Endothelial cell of hepatic sinusoid (primary cell): Measurements from ENCODE around the gene ITCH.
"Not testable (repeated sequence)": the region's sequence is repeated elsewhere in the genome, so short reads cannot be mapped to it uniquely, and the experiment has no call there.

Experiments used
- in situ Hi-C: cut with HindIII; loops from 2 replicates; pipeline ENCODE4 v1.10.0; 2017; ENCODE audit warnings: low sequenced_read_pairs

The ITCH gene

GRCh38 chr20:34405942-34406341 is 42.9 kb downstream of the ITCH start:
- in situ Hi-C loops = not testable (repeated sequence)

- in situ Hi-C loops = no loop called here
These were observed 44.9 kb downstream of the ITCH start for GRCh38 chr20:34407962-34408474.

GRCh38 chr20:34410336-34410735 is 47.3 kb downstream of the ITCH start:
- in situ Hi-C loops = no loop called here

- in situ Hi-C loops = no loop called here
These were observed 49.4 kb downstream of the ITCH start for GRCh38 chr20:34412453-34412852.

- in situ Hi-C loops = not testable (repeated sequence)
These were observed 51.5 kb downstream of the ITCH start for GRCh38 chr20:34414525-34414924.

- in situ Hi-C loops = no loop called here
These were observed 52.0 kb downstream of the ITCH start for GRCh38 chr20:34415079-34415478.

GRCh38 chr20:34420146-34420545 is 57.1 kb downstream of the ITCH start:
- in situ Hi-C loops = no loop called here

- in situ Hi-C loops = no loop called here
These were observed 57.9 kb downstream of the ITCH start for GRCh38 chr20:34420975-34421374.

- in situ Hi-C loops = no loop called here
These were observed 58.8 kb downstream of the ITCH start for GRCh38 chr20:34421766-34422466.

GRCh38 chr20:34425032-34425690 is 62.1 kb downstream of the ITCH start:
- in situ Hi-C loops = not testable (repeated sequence)

GRCh38 chr20:34426026-34426425 is 63.0 kb downstream of the ITCH start:
- in situ Hi-C loops = no loop called here

- in situ Hi-C loops = no loop called here
These were observed 64.3 kb downstream of the ITCH start for GRCh38 chr20:34427331-34427730.

- in situ Hi-C loops = no loop called here
These were observed 64.7 kb downstream of the ITCH start for GRCh38 chr20:34427784-34428183.

GRCh38 chr20:34431168-34431567 is 68.1 kb downstream of the ITCH start:
- in situ Hi-C loops = no loop called here

GRCh38 chr20:34432663-34433062 is 69.6 kb downstream of the ITCH start:
- in situ Hi-C loops = not testable (repeated sequence)

GRCh38 chr20:34433391-34433790 is 70.3 kb downstream of the ITCH start:
- in situ Hi-C loops = no loop called here

GRCh38 chr20:34435589-34435988 is 72.5 kb downstream of the ITCH start:
- in situ Hi-C loops = no loop called here

- in situ Hi-C loops = no loop called here
These were observed 74.4 kb downstream of the ITCH start for GRCh38 chr20:34437330-34437986.

GRCh38 chr20:34439168-34439567 is 76.1 kb downstream of the ITCH start:
- in situ Hi-C loops = no loop called here

GRCh38 chr20:34441423-34441822 is 78.3 kb downstream of the ITCH start:
- in situ Hi-C loops = not testable (repeated sequence)

GRCh38 chr20:34443546-34443945 is 80.5 kb downstream of the ITCH start:
- in situ Hi-C loops = no loop called here
